H9 (cell line): ENCODE measurements around the gene METTL16. TPM values are rescaled to one million over a fixed set of nuclear protein-coding genes. Genes with fewer than 3 reads are reported as not detected.

ENCODE experiments used
- DNase-seq: peaks from one replicate; pipeline ENCODE4 v3.0.0-alpha.2; 2017
- H2AFZ ChIP-seq: one replicate; pipeline ENCODE4 v1.6.1; 2013; ENCODE audit warnings: mild to moderate bottlenecking, low read length, control low read depth, moderate library complexity
- H2AK5ac ChIP-seq: 2 replicates; pipeline ENCODE4 v1.6.1; 2013; ENCODE audit warnings: low read length, control low read depth, mixed read lengths; ENCODE audit not compliant: insufficient read length
- H2BK120ac ChIP-seq: one replicate; pipeline ENCODE4 v1.6.1; 2013; ENCODE audit warnings: low read depth, mild to moderate bottlenecking, low read length, control low read depth, inconsistent platforms; ENCODE audit not compliant: poor library complexity, severe bottlenecking
- H2BK12ac ChIP-seq: 2 replicates; pipeline ENCODE4 v1.6.1; 2013; ENCODE audit warnings: low read length, control low read depth, mixed read lengths, low read depth; ENCODE audit not compliant: insufficient read length
- H2BK15ac ChIP-seq: 2 replicates; pipeline ENCODE4 v1.6.1; 2013; ENCODE audit warnings: low read depth, low read length, control low read depth
- H2BK20ac ChIP-seq: one replicate; pipeline ENCODE4 v1.6.1; 2013; ENCODE audit warnings: low read depth, mild to moderate bottlenecking, low read length, control low read depth, inconsistent platforms; ENCODE audit not compliant: poor library complexity, severe bottlenecking
- H2BK5ac ChIP-seq: 2 replicates; pipeline ENCODE4 v1.6.1; 2013; ENCODE audit warnings: low read length, control low read depth, mixed read lengths; ENCODE audit not compliant: insufficient read length
- H3K14ac ChIP-seq: 2 replicates; pipeline ENCODE4 v1.6.1; 2013; ENCODE audit warnings: low read length, control low read depth; ENCODE audit not compliant: insufficient read depth
- H3K18ac ChIP-seq: 2 replicates; pipeline ENCODE4 v1.6.1; 2013; ENCODE audit warnings: low read depth, mild to moderate bottlenecking, mixed read lengths, low read length, control low read depth; ENCODE audit not compliant: insufficient read length
- H3K23ac ChIP-seq: 2 replicates; pipeline ENCODE4 v1.6.1; 2013; ENCODE audit warnings: low read length, control low read depth, mixed read lengths, low read depth; ENCODE audit not compliant: insufficient read length
- H3K23me2 ChIP-seq: 2 replicates; pipeline ENCODE4 v1.6.1; 2013; ENCODE audit warnings: low read depth, mild to moderate bottlenecking, mixed read lengths, low read length, control low read depth; ENCODE audit not compliant: insufficient read length, poor library complexity, severe bottlenecking
- H3K27ac ChIP-seq: 2 replicates; pipeline ENCODE4 v1.5.1; 2013; ENCODE audit warnings: low read length, control low read depth, mixed read lengths, low read depth; ENCODE audit not compliant: insufficient read length
- H3K27me3 ChIP-seq: 2 replicates; pipeline ENCODE4 v1.6.1; 2013; ENCODE audit warnings: low read length, control low read depth, inconsistent platforms; ENCODE audit not compliant: insufficient read depth
- H3K4ac ChIP-seq: 2 replicates; pipeline ENCODE4 v1.6.1; 2013; ENCODE audit warnings: low read depth, mild to moderate bottlenecking, control low read depth, inconsistent platforms, low read length, moderate library complexity
- H3K4me1 ChIP-seq: 2 replicates; pipeline ENCODE4 v1.6.1; 2013; ENCODE audit warnings: low read length, control low read depth, inconsistent platforms; ENCODE audit not compliant: insufficient read depth
- H3K4me2 ChIP-seq: 2 replicates; pipeline ENCODE4 v1.6.1; 2013; ENCODE audit warnings: low read length, control low read depth, mixed read lengths; ENCODE audit not compliant: insufficient read length, insufficient read depth
- H3K56ac ChIP-seq: 2 replicates; pipeline ENCODE4 v1.6.1; 2013; ENCODE audit warnings: low read depth, mild to moderate bottlenecking, mixed read lengths, low read length, control low read depth; ENCODE audit not compliant: insufficient read length
- H3K79me1 ChIP-seq: 2 replicates; pipeline ENCODE4 v1.6.1; 2013; ENCODE audit warnings: low read depth, mild to moderate bottlenecking, moderate library complexity, low read length, control low read depth, inconsistent platforms; ENCODE audit not compliant: insufficient read depth, poor library complexity, severe bottlenecking
- H3K79me2 ChIP-seq: 2 replicates; pipeline ENCODE4 v1.6.1; 2013; ENCODE audit warnings: low read length, control low read depth, inconsistent platforms; ENCODE audit not compliant: insufficient read depth
- H3K9ac ChIP-seq: 2 replicates; pipeline ENCODE4 v1.6.1; 2013; ENCODE audit warnings: low read length, control low read depth, mixed read lengths; ENCODE audit not compliant: insufficient read length; ENCODE audit errors: extremely low read depth
- H3K9me3 ChIP-seq: one replicate; pipeline ENCODE4 v1.6.1; 2013; ENCODE audit warnings: low read depth, low read length, inconsistent platforms; ENCODE audit not compliant: control insufficient read depth
- H3T11ph ChIP-seq: one replicate; pipeline ENCODE4 v1.6.1; 2013; ENCODE audit warnings: mild to moderate bottlenecking, low read length, control low read depth, inconsistent platforms
- H4K20me1 ChIP-seq: one replicate; pipeline ENCODE4 v1.6.1; 2013; ENCODE audit not compliant: control insufficient read depth, insufficient read length, insufficient read depth
- H4K5ac ChIP-seq: 2 replicates; pipeline ENCODE4 v1.6.1; 2013; ENCODE audit warnings: low read depth, mild to moderate bottlenecking, mixed read lengths, low read length, control low read depth; ENCODE audit not compliant: insufficient read length
- H4K8ac ChIP-seq: replicated peaks from 2 replicates; pipeline ENCODE4 v1.6.1; 2013; ENCODE audit warnings: low read length, control low read depth, mixed read lengths, low read depth; ENCODE audit not compliant: insufficient read length
- H4K91ac ChIP-seq: 2 replicates; pipeline ENCODE4 v1.6.1; 2013; ENCODE audit warnings: low read depth, mild to moderate bottlenecking, moderate library complexity, mixed read lengths, low read length, control low read depth; ENCODE audit not compliant: insufficient read length
- H3K27ac Mint-ChIP-seq, 3 experiments: 2 replicates in 2 of 3; 3 replicates in 1 of 3; pipeline ENCODE4 v1.8.0; 2020 to 2021; ENCODE audit warnings: mixed read lengths in 3 of 3, mild to moderate bottlenecking in 1 of 3, moderate library complexity in 1 of 3
- H3K27me3 Mint-ChIP-seq: 2 replicates; pipeline ENCODE4 v1.8.0; 2021; ENCODE audit warnings: low read depth, mild to moderate bottlenecking, moderate library complexity, mixed read lengths
- H3K36me3 Mint-ChIP-seq, 3 experiments: 2 replicates in 2 of 3; 3 replicates in 1 of 3; pipeline ENCODE4 v1.8.0; 2020 to 2021; ENCODE audit warnings: low read depth in 3 of 3, mixed read lengths in 3 of 3; ENCODE audit not compliant: insufficient read depth in 1 of 3
- H3K4me1 Mint-ChIP-seq, 2 experiments: 2 replicates each; pipeline ENCODE4 v1.8.0; 2020; ENCODE audit warnings: mixed read lengths in 2 of 2
- H3K4me3 Mint-ChIP-seq, 2 experiments: 2 replicates in 1 of 2; 3 replicates in 1 of 2; pipeline ENCODE4 v1.8.0; 2020 to 2021; ENCODE audit warnings: mild to moderate bottlenecking in 2 of 2, mixed read lengths in 2 of 2, moderate library complexity in 1 of 2
- H3K9me3 Mint-ChIP-seq, 2 experiments: 2 replicates in 1 of 2; 3 replicates in 1 of 2; pipeline ENCODE4 v1.8.0; 2020; ENCODE audit warnings: mild to moderate bottlenecking in 2 of 2, mixed read lengths in 2 of 2, moderate library complexity in 1 of 2
- CTCF ChIP-seq: fragments of 200-600 bp; sonication (generic); conservative IDR thresholded peaks from 3 replicates; pipeline ENCODE4 v1.8.0; 2021; ENCODE audit warnings: antibody characterized with exemption, mild to moderate bottlenecking
- WGBS: extraction: QIAGEN DNeasy Blood & Tissue Kit; methylation state at CpG from one replicate; pipeline ENCODE4 v1.1.7; 2013; ENCODE audit warnings: missing lambda C conversion rate, low lambda C conversion rate, mixed read lengths; ENCODE audit not compliant: insufficient read length; ENCODE audit errors: extremely low coverage; 5-methylcytosine and 5-hydroxymethylcytosine counted together
- total RNA-seq: library from RNA; stranded (reverse); gene quantifications from 2 replicates; pipeline ENCODE4 v1.2.1, GENCODE V29; 2021

Gene METTL16
- total RNA-seq, 1 experiment from 2014 or later = 55.4 TPM

GRCh38 chr17:2478458-2478857, 33.2 kb downstream of the METTL16 start:
- Histone ChIP-seq H4K91ac (no peak overlapping the region), H2BK12ac (no peak overlapping the region), H3K4me1 (no peaks in the 10 kb centered on the region), H4K20me1 (no peaks in the 10 kb centered on the region), H3K9me3 (no peaks in the 10 kb centered on the region), H3K9ac (no peak overlapping the region), H2AFZ (no peak overlapping the region), H3K27me3 (no peaks in the 10 kb centered on the region), H3K18ac (no peak overlapping the region), H3K4me2 (no peak overlapping the region), H2BK120ac (no peak overlapping the region), H2BK5ac (no peak overlapping the region), H3K23ac (no peak overlapping the region), H3K79me1 (peaks cover 8% of the 10 kb centered on the region), H3K23me2 (no peaks in the 10 kb centered on the region), H3K27ac (no peak overlapping the region), H2BK20ac (no peak overlapping the region), H3K79me2 (peaks cover 2% of the 10 kb centered on the region; the same call in 1 of the 2 replicates), H4K8ac (no peak overlapping the region), H3K14ac (no peak overlapping the region), H2AK5ac (no peak overlapping the region), H3T11ph (no peak overlapping the region), H4K5ac (no peak overlapping the region), H3K4ac (no peak overlapping the region), H2BK15ac (no peak overlapping the region), H3K56ac (no peak overlapping the region)
- no peak overlapping the region for H3K4me3 Mint-ChIP-seq
- no CpG with 5 or more reads among the region's 3 CpGs for WGBS
- peaks cover 28 to 35% (median 32%) of the 10 kb centered on the region in 3 experiments; a peak in 6 of 7 replicates for H3K36me3 Mint-ChIP-seq
- H3K9me3 Mint-ChIP-seq = no peaks in the 10 kb centered on the region
- no peak overlapping the region for H3K27ac Mint-ChIP-seq
- H3K27me3 Mint-ChIP-seq = no peaks in the 10 kb centered on the region
- H3K4me1 Mint-ChIP-seq = peaks cover 9 to 17% of the 10 kb centered on the region in 2 experiments
- DNase-seq = no peak
- no peak for TF ChIP-seq CTCF
